Measurements from ENCODE around the gene SPINT1.

GRCh38 chr15:40873694-40874561, 30.1 kb downstream of the SPINT1 start, which contains the start of gene RHOV:
- TF ChIP-seq CTCF (IDR thresholded peaks at IDR 0.05; ENCODE audit: borderline replicate concordance, extremely low read depth, low read length, poor library complexity, severe bottlenecking) = peak; percentile 33
- peak; percentile 93 for TF ChIP-seq EZH2 (IDR thresholded peaks at IDR 0.05; ENCODE audit: borderline replicate concordance, low read depth, low read length, severe bottlenecking)

Measured in DND-41 (cell line).